ENCODE results near the gene C10orf67. TPM values are rescaled to one million over a fixed set of nuclear protein-coding genes. Genes with fewer than 3 reads are reported as not detected.
A peak's percentile ranks its signal among the peaks of the same experiment; 100 is the strongest.
"Not testable (repeated sequence)": the region's sequence is repeated elsewhere in the genome, so short reads cannot be mapped to it uniquely, and the experiment has no call there.

C10orf67 gene
- not detected for total RNA-seq

DNA sequence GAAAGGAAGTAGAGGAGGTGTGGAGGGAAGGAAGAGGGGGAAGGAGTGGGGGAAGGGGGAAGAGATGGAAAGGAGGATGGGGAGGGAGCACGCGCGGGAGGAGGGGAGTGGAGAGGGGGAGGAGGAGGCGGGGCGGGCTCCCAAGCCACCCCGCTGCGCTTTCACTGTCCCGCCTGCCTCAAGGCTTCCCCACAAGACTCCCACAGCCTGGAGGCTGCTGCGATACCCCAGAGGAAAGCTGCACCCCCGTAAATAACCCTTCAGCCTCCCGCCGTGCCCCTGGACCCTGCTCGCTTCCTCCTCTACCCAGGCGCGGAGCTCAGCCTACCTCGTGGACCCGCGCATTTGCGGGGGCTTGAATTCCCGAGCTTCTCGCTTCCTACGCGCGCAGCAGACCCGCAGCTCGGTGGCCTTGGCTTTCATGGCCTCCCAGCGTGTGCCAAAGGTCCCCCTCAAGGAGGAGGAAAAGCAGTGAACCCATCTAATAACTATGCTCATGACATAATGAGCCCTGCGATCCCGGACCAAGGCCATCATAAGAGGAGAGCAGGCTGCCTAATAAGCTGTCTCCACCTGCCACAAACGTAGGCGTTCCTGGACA lies at the start of gene C10orf67:
Gene C10orf67 (minus strand): TSS at position 557 of the 601 bp plus-strand sequence. CDS start 23 bp downstream, at position 534.
- H3K36me3 ChIP-seq, result no peaks in the 10 kb centered on the region
- H3K27ac ChIP-seq (replicated peaks in 1 of 4), result peak within 1 kb of the TSS; percentile 27 to 52 (median 38)
- peak within 1 kb of the TSS; percentile 48 to 68 (median 58) for H3K4me3 ChIP-seq
- peaks cover 16 to 45% (median 41%) of the 10 kb centered on the region in 4 donors for H3K4me1 ChIP-seq
- TF ChIP-seq POLR2A (IDR thresholded peaks at IDR 0.05; ENCODE audit: low read depth) (no peak), EP300 (IDR thresholded peaks at IDR 0.05) (no peak), POLR2AphosphoS5 (IDR thresholded peaks at IDR 0.05) (no peak)
- TF ChIP-seq, protein P1, sequence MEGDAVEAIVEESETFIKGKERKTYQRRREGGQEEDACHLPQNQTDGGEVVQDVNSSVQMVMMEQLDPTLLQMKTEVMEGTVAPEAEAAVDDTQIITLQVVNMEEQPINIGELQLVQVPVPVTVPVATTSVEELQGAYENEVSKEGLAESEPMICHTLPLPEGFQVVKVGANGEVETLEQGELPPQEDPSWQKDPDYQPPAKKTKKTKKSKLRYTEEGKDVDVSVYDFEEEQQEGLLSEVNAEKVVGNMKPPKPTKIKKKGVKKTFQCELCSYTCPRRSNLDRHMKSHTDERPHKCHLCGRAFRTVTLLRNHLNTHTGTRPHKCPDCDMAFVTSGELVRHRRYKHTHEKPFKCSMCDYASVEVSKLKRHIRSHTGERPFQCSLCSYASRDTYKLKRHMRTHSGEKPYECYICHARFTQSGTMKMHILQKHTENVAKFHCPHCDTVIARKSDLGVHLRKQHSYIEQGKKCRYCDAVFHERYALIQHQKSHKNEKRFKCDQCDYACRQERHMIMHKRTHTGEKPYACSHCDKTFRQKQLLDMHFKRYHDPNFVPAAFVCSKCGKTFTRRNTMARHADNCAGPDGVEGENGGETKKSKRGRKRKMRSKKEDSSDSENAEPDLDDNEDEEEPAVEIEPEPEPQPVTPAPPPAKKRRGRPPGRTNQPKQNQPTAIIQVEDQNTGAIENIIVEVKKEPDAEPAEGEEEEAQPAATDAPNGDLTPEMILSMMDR (IDR thresholded peaks at IDR 0.05), result no peak
- peaks cover 0 to 29% (median 0%) of the 10 kb centered on the region in 4 donors for H3K27me3 ChIP-seq
- 3% methylated on average over 14 of the region's 31 CpGs for WGBS
- no peaks in the 10 kb centered on the region for H3K9me3 ChIP-seq
- DNase-seq (ENCODE audit: extremely low spot score), result peak; percentile 80
- intact Hi-C loops (cut with DNase I), result no loop called here

DNA sequence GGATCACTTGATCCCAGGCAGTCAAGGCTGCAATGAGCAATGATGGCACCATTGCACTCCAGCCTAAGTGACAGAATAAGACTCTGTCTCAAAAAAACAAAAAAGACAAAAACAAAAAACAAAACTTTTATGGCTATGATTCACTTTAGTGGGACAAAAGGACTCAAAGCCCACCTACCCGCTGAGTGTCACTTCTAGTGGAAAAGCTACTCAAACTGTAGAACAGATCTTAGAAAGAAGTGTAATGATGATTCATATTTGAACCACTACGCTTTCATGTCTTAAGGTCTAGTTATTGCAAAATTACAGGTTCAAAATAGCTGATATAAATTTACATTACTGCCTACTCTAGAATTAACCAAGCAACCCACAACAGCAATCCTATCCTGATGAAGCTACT lies 47.2 kb upstream of the C10orf67 start:
- DNase-seq (ENCODE audit: extremely low spot score), result no peak
- Histone ChIP-seq H3K27me3 (no peaks in the 10 kb centered on the region), H3K4me3 (no peak overlapping the region), H3K4me1 (no peaks in the 10 kb centered on the region), H3K9me3 (no peaks in the 10 kb centered on the region), H3K36me3 (no peaks in the 10 kb centered on the region), H3K27ac (replicated peaks in 1 of 4) (no peak overlapping the region)
- intact Hi-C loops (cut with DNase I), result no loop called here
- TF ChIP-seq EP300 (IDR thresholded peaks at IDR 0.05), result no peak
- no peak for TF ChIP-seq POLR2AphosphoS5 (IDR thresholded peaks at IDR 0.05)
- TF ChIP-seq, protein P1 (IDR thresholded peaks at IDR 0.05), result no peak
- TF ChIP-seq POLR2A (IDR thresholded peaks at IDR 0.05; ENCODE audit: low read depth), result no peak
- WGBS, result 88% methylated on average over 2 of the region's 2 CpGs

DNA sequence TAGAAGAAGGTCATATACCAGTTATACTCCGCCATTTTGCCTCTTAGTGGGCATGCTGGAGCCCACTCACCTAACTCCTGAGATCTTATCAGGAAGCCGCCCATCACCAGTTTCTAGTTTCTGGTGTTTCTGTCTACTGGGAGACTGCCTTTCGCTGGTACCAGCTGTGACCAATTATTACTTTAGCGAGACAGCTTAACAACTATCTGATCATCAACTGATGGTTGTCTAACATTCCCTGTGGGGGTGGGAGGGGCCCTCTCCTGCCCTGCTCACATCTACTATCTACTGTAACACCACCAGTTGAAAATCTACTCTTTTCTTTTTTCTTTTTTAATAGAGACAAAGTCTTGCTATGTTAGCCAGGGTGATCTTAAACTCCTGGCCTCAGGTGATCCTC lies 46.2 kb upstream of the C10orf67 start:
- Histone ChIP-seq H3K4me1 (no peaks in the 10 kb centered on the region), H3K27ac (replicated peaks in 1 of 4) (no peak overlapping the region), H3K27me3 (no peaks in the 10 kb centered on the region), H3K9me3 (no peaks in the 10 kb centered on the region), H3K36me3 (no peaks in the 10 kb centered on the region), H3K4me3 (no peak overlapping the region)
- no peak for DNase-seq (ENCODE audit: extremely low spot score)
- intact Hi-C loops (cut with DNase I), result no loop called here
- TF ChIP-seq POLR2AphosphoS5 (IDR thresholded peaks at IDR 0.05), result no peak
- no peak for TF ChIP-seq EP300 (IDR thresholded peaks at IDR 0.05)
- TF ChIP-seq POLR2A (IDR thresholded peaks at IDR 0.05; ENCODE audit: low read depth), result no peak
- TF ChIP-seq, protein P1 (IDR thresholded peaks at IDR 0.05), result no peak
- WGBS, result 96% methylated on average over 4 of the region's 4 CpGs

DNA sequence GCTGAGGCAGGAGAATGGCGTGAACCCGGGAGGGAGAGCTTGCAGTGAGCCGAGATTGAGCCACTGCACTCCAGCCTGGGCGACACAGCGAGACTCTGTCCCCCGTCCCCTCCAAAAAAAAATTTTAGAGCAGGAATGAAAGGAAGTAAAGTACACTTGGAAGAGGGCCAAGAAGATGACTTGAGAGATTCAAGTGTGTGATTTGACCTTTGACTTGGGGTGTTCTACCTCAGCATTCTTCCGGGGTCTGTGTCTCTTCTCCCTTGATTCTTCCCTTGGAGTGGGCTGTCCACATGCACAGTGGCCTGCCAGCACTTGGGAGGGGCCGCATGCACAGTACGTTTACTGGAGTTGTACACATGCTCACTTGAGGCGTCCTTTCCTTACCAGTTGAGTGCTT lies 45.8 kb upstream of the C10orf67 start:
- H3K27me3 ChIP-seq; intact Hi-C loops (cut with DNase I); H3K36me3 ChIP-seq; DNase-seq (ENCODE audit: extremely low spot score); H3K9me3 ChIP-seq; H3K27ac ChIP-seq (replicated peaks in 1 of 4); H3K4me3 ChIP-seq; H3K4me1 ChIP-seq: not testable (repeated sequence)
- WGBS, result 89% methylated on average over 10 of the region's 10 CpGs

DNA sequence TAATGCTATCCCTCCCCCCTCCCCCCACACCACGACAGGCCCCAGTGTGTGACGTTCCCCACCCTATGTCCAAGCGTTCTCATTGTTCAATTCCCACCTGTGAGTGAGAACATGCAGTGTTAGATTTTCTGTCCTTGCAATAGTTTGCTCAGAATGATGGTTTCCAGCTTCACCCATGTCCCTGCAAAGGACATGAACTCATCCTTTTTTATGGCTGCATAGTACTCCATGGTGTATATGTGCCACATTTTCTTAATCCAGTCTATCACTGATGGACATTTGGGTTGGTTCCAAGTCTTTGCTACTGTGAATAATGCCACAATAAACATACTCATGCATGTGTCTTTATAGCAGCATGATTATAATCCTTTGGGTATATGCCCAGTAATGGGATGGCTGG lies 42.9 kb upstream of the C10orf67 start:
- 96% methylated on average over 3 of the region's 3 CpGs for WGBS

DNA sequence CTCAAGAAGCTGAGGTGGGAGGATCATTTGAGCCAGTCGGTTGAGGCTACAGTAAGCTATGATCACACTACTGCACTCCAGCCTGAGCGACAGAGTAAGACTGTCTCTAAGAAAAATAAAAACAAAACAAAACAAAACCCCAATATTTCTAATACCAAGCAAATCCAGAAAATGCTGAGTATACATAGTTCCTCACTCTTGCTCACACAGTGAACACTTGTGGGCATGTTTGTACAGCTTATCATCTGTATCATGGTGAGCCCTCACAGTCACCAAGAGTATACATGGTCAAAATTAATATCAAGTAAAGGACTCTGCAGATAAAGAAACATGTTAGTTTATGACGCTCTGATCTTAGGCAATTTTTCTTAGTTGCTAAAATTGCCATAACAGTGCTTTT lies 41.5 kb upstream of the C10orf67 start:
- 96% methylated on average over 3 of the region's 3 CpGs for WGBS
- TF ChIP-seq POLR2A (IDR thresholded peaks at IDR 0.05; ENCODE audit: low read depth), result no peak
- TF ChIP-seq POLR2AphosphoS5 (IDR thresholded peaks at IDR 0.05), result no peak
- TF ChIP-seq, protein P1 (IDR thresholded peaks at IDR 0.05), result no peak
- TF ChIP-seq EP300 (IDR thresholded peaks at IDR 0.05), result no peak
- no peaks in the 10 kb centered on the region for H3K36me3 ChIP-seq
- H3K9me3 ChIP-seq, result no peaks in the 10 kb centered on the region
- intact Hi-C loops (cut with DNase I), result no loop called here
- no peaks in the 10 kb centered on the region for H3K27me3 ChIP-seq
- no peak overlapping the region for H3K4me3 ChIP-seq
- no peak overlapping the region for H3K27ac ChIP-seq (replicated peaks in 1 of 4)
- no peaks in the 10 kb centered on the region for H3K4me1 ChIP-seq
- DNase-seq (ENCODE audit: extremely low spot score), result no peak

More for the DNA sequence above, 42.9 kb upstream of the C10orf67 start:
- H3K27me3 ChIP-seq; H3K4me3 ChIP-seq; H3K27ac ChIP-seq (replicated peaks in 1 of 4); intact Hi-C loops (cut with DNase I); H3K9me3 ChIP-seq; DNase-seq (ENCODE audit: extremely low spot score); H3K4me1 ChIP-seq; H3K36me3 ChIP-seq: not testable (repeated sequence)
